SK-N-SH (cell line): Measurements from ENCODE around the gene ADIPOR2. TPM values are rescaled to one million over a fixed set of nuclear protein-coding genes. Genes with fewer than 3 reads are reported as not detected.

Source experiments
- CTCF ChIA-PET: fragments of 300-600, 350-600 bp; formaldehyde crosslinking; extraction: SDS; loops from one replicate; lab custom pipeline; 2021; lab: Yijun Ruan, JAX
- POLR2A ChIA-PET: fragments of 350-600 bp; sonication (Branson Sonifier 250); formaldehyde crosslinking; extraction: SDS; loops from one replicate; lab custom pipeline; 2020; ENCODE audit warnings: antibody characterized with exemption, inconsistent platforms; lab: Yijun Ruan, JAX
- DNase-seq: peaks from one replicate; pipeline ENCODE4 v3.0.0; 2012
- H2AFZ ChIP-seq: fragments of 200-600 bp; sonication (generic); 2 replicates; pipeline ENCODE4 v1.8.1; 2016; ENCODE audit warnings: antibody characterized with exemption, mild to moderate bottlenecking, low read depth
- H3F3A ChIP-seq: fragments of 200-600 bp; sonication (generic); replicated peaks from 2 replicates; pipeline ENCODE3; 2016; ENCODE audit warnings: antibody characterized with exemption, mild to moderate bottlenecking; ENCODE audit not compliant: insufficient read depth
- H3K27ac ChIP-seq, 2 experiments: fragments of 200-500 bp in 1 of 2; fragments of 200-600 bp in 1 of 2; sonication (Bioruptor generic) in 1 of 2; sonication (generic), shearing (Covaris generic) in 1 of 2; 2 replicates each; pipeline versions ENCODE4 v1.5.1 to v1.6.1; 2014 to 2016; ENCODE audit warnings: low read depth in 2 of 2, inconsistent platforms in 1 of 2, low read length in 1 of 2, mild to moderate bottlenecking in 1 of 2, mixed read lengths in 1 of 2
- H3K27me3 ChIP-seq: fragments of 200-600 bp; sonication (generic), shearing (Covaris generic); 2 replicates; pipeline ENCODE4 v1.6.1; 2016; ENCODE audit warnings: mixed run types; ENCODE audit not compliant: insufficient read depth
- H3K36me3 ChIP-seq, 2 experiments: fragments of 200-500 bp in 1 of 2; fragments of 200-600 bp in 1 of 2; sonication (Bioruptor generic) in 1 of 2; sonication (generic) in 1 of 2; replicated peaks in 1 of 2; 2 replicates each; pipeline versions ENCODE3 to v1.5.1; 2014 to 2016; ENCODE audit warnings: low read length in 1 of 2, mild to moderate bottlenecking in 1 of 2; ENCODE audit not compliant: insufficient read depth in 2 of 2, control insufficient read depth in 1 of 2
- H3K4me1 ChIP-seq, 2 experiments: fragments of 200-500 bp in 1 of 2; fragments of 200-600 bp in 1 of 2; sonication (Bioruptor generic) in 1 of 2; sonication (generic), shearing (Covaris generic) in 1 of 2; 2 replicates each; pipeline versions ENCODE4 v1.5.1 to v1.6.1; 2014 to 2016; ENCODE audit warnings: low read depth in 1 of 2, low read length in 1 of 2, mixed run types in 1 of 2; ENCODE audit not compliant: insufficient read depth in 2 of 2, control insufficient read depth in 1 of 2
- H3K4me2 ChIP-seq: fragments of 200-600 bp; sonication (generic), shearing (Covaris generic); 2 replicates; pipeline ENCODE4 v1.6.1; 2017; ENCODE audit warnings: mixed run types
- H3K4me3 ChIP-seq, 2 experiments: fragments of 200-500 bp in 1 of 2; fragments of 200-600 bp in 1 of 2; sonication (Bioruptor generic) in 1 of 2; sonication (generic), shearing (Covaris generic) in 1 of 2; 2 replicates each; pipeline versions ENCODE4 v1.5.1 to v1.8.1; 2014 to 2016; ENCODE audit warnings: low read depth in 2 of 2, inconsistent platforms in 1 of 2, low read length in 1 of 2, mild to moderate bottlenecking in 1 of 2, mixed read lengths in 1 of 2, moderate library complexity in 1 of 2
- H3K79me2 ChIP-seq: fragments of 200-600 bp; sonication (generic); 2 replicates; pipeline ENCODE4 v1.8.1; 2017; ENCODE audit warnings: mild to moderate bottlenecking; ENCODE audit not compliant: insufficient read depth
- H3K9ac ChIP-seq: fragments of 200-600 bp; sonication (generic); 2 replicates; pipeline ENCODE4 v1.6.1; 2017; ENCODE audit warnings: mixed run types
- H3K9me2 ChIP-seq: fragments of 200-600 bp; sonication (generic); 2 replicates; pipeline ENCODE4 v1.6.1; 2017; ENCODE audit warnings: mixed run types
- H3K9me3 ChIP-seq: fragments of 200-600 bp; sonication (generic); 2 replicates; pipeline ENCODE4 v1.6.1; 2017; ENCODE audit warnings: mixed run types, mild to moderate bottlenecking, moderate library complexity
- H4K20me1 ChIP-seq: fragments of 200-600 bp; sonication (generic); 2 replicates; pipeline ENCODE4 v1.6.1; 2017; ENCODE audit warnings: mild to moderate bottlenecking, mixed run types; ENCODE audit not compliant: insufficient read depth
- ELF1 ChIP-seq: IDR thresholded peaks from 2 replicates; pipeline ENCODE4 v1.4.0; 2012
- EP300 ChIP-seq, 2 experiments: IDR thresholded peaks; 2 replicates each; pipeline versions ENCODE4 v1.4.0 to v1.6.1; 2012; ENCODE audit warnings: borderline replicate concordance in 1 of 2, low read depth in 1 of 2, low read length in 1 of 2
- FOSL2 ChIP-seq: IDR thresholded peaks from 2 replicates; pipeline ENCODE4 v1.4.0; 2012; ENCODE audit warnings: low read depth, mild to moderate bottlenecking, moderate library complexity, borderline replicate concordance
- FOXJ3 ChIP-seq: sonication (generic); formaldehyde crosslinking; IDR thresholded peaks from 2 replicates; pipeline ENCODE4 v1.5.1; 2020; ENCODE audit warnings: mild to moderate bottlenecking, missing genetic modification reagents
- FOXM1 ChIP-seq: IDR thresholded peaks from 2 replicates; pipeline ENCODE4 v1.4.0; 2012; ENCODE audit warnings: low read depth, mild to moderate bottlenecking
- GABPA ChIP-seq: IDR thresholded peaks from 2 replicates; pipeline ENCODE4 v1.4.0; 2012; ENCODE audit warnings: low read depth, mild to moderate bottlenecking
- GATA2 ChIP-seq: sonication (generic); formaldehyde crosslinking; IDR thresholded peaks from 2 replicates; pipeline ENCODE4 v1.5.0; 2020; ENCODE audit warnings: mild to moderate bottlenecking, missing genetic modification reagents
- NFIC ChIP-seq: IDR thresholded peaks from 2 replicates; pipeline ENCODE4 v1.4.0; 2012; ENCODE audit warnings: borderline replicate concordance
- NRF1 ChIP-seq: IDR thresholded peaks from 2 replicates; pipeline ENCODE4 v1.6.1; 2012; ENCODE audit warnings: low read depth, mild to moderate bottlenecking, low read length
- POLR2AphosphoS5 ChIP-seq: IDR thresholded peaks from 2 replicates; pipeline ENCODE4 v1.6.1; 2012; ENCODE audit warnings: low read depth, low read length
- RXRA ChIP-seq: IDR thresholded peaks from 2 replicates; pipeline ENCODE4 v1.4.0; 2012; ENCODE audit warnings: low read depth, mild to moderate bottlenecking, borderline replicate concordance
- SIN3A ChIP-seq: IDR thresholded peaks from 2 replicates; pipeline ENCODE4 v1.6.1; 2012; ENCODE audit warnings: low read depth, mild to moderate bottlenecking, low read length, moderate library complexity, borderline replicate concordance
- SMC3 ChIP-seq: IDR thresholded peaks from 2 replicates; pipeline ENCODE4 v1.6.1; 2012; ENCODE audit warnings: low read depth, low read length, improper control_type of control experiment
- WGBS: methylation state at CpG from one replicate; pipeline ENCODE4 v1.1.6; 2017; ENCODE audit warnings: low lambda C conversion rate; 5-methylcytosine and 5-hydroxymethylcytosine counted together
- polyA plus RNA-seq, 3 experiments: library from polyadenylated mRNA; depleted of rRNA; stranded (reverse); fragments of >200 nt; gene quantifications; 2 replicates each; pipeline ENCODE4 v1.2.3, GENCODE V29; 2012
- TF ChIP-seq, protein P1 (sequence below): fragments of 150-350 bp; IDR thresholded peaks from 2 replicates; pipeline ENCODE4 v1.6.1; 2017; ENCODE audit warnings: antibody characterized with exemption, low read length, low read depth, borderline replicate concordance
- TF ChIP-seq, protein P2 (sequence below): IDR thresholded peaks from 2 replicates; pipeline ENCODE4 v1.6.1; 2012; ENCODE audit warnings: mild to moderate bottlenecking, low read depth, low read length, moderate library complexity
- TF ChIP-seq, protein P3 (sequence below): IDR thresholded peaks from 2 replicates; pipeline ENCODE4 v1.4.0; 2012; ENCODE audit warnings: low read depth, borderline replicate concordance

The ADIPOR2 gene
- polyA plus RNA-seq, 1 of the 3 experiments (the other 2 are of a cell fraction), result 17.1 TPM

DNA sequence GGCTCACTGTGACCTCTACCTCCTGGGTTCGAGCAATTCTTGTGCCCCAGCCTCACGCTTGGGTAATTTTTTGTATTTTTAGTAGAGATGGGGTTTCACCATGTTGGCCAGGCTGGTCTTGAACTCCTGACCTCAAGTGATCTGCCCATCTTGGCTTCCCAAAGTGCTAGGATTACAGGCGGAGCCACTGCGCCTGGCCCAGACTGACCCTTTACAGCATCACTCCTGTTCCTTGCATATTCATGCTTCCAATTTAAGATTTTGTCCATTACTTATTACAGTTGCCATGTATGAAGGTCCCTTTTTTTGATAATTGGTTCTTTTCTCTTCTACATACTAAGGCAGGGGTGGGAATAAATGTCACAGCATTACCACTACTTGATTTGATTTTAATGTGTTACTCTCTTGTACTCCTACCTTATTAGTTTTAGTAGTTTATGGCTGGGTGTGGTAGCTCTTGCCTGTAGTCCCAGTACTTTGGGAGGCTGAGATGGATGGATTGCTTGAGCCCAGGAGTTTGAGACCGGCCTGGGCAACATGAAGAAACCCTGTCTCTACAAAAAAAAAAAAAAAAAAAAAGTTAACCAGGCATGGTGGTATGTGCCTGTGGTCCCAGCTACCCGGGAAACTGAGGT is 46.9 kb downstream of the ADIPOR2 start:
- Histone ChIP-seq H3F3A (peaks cover 8% of the 10 kb centered on the region), H3K4me2 (no peak overlapping the region), H3K27ac (no peak overlapping the region), H3K9me3 (no peaks in the 10 kb centered on the region), H3K9ac (no peak overlapping the region), H2AFZ (no peak overlapping the region), H3K79me2 (peaks cover 89% of the 10 kb centered on the region), H3K4me1 (peaks cover 11 to 12% of the 10 kb centered on the region in 2 experiments; a peak in 3 of 4 replicates), H3K4me3 (no peak overlapping the region), H3K27me3 (no peaks in the 10 kb centered on the region), H3K9me2 (no peaks in the 10 kb centered on the region), H4K20me1 (peaks cover 5% of the 10 kb centered on the region), H3K36me3 (no peaks in the 10 kb centered on the region)
- no peak for DNase-seq
- no peak for TF ChIP-seq RXRA
- no peak for TF ChIP-seq FOSL2
- TF ChIP-seq, protein P1, sequence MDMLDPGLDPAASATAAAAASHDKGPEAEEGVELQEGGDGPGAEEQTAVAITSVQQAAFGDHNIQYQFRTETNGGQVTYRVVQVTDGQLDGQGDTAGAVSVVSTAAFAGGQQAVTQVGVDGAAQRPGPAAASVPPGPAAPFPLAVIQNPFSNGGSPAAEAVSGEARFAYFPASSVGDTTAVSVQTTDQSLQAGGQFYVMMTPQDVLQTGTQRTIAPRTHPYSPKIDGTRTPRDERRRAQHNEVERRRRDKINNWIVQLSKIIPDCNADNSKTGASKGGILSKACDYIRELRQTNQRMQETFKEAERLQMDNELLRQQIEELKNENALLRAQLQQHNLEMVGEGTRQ, result no peak
- no peak for TF ChIP-seq NRF1
- no peak for TF ChIP-seq SIN3A
- no peak for TF ChIP-seq GABPA
- no peak for TF ChIP-seq POLR2AphosphoS5
- no peak for TF ChIP-seq SMC3
- TF ChIP-seq FOXJ3 (CRISPR knock-in tag), result no peak
- TF ChIP-seq, protein P2, sequence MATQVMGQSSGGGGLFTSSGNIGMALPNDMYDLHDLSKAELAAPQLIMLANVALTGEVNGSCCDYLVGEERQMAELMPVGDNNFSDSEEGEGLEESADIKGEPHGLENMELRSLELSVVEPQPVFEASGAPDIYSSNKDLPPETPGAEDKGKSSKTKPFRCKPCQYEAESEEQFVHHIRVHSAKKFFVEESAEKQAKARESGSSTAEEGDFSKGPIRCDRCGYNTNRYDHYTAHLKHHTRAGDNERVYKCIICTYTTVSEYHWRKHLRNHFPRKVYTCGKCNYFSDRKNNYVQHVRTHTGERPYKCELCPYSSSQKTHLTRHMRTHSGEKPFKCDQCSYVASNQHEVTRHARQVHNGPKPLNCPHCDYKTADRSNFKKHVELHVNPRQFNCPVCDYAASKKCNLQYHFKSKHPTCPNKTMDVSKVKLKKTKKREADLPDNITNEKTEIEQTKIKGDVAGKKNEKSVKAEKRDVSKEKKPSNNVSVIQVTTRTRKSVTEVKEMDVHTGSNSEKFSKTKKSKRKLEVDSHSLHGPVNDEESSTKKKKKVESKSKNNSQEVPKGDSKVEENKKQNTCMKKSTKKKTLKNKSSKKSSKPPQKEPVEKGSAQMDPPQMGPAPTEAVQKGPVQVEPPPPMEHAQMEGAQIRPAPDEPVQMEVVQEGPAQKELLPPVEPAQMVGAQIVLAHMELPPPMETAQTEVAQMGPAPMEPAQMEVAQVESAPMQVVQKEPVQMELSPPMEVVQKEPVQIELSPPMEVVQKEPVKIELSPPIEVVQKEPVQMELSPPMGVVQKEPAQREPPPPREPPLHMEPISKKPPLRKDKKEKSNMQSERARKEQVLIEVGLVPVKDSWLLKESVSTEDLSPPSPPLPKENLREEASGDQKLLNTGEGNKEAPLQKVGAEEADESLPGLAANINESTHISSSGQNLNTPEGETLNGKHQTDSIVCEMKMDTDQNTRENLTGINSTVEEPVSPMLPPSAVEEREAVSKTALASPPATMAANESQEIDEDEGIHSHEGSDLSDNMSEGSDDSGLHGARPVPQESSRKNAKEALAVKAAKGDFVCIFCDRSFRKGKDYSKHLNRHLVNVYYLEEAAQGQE, result no peak
- TF ChIP-seq EP300 (IDR thresholded peaks at IDR 0.05; ENCODE audit: borderline replicate concordance in 1 of 2, low read depth in 1 of 2, low read length in 1 of 2), result no peak
- TF ChIP-seq, protein P3, sequence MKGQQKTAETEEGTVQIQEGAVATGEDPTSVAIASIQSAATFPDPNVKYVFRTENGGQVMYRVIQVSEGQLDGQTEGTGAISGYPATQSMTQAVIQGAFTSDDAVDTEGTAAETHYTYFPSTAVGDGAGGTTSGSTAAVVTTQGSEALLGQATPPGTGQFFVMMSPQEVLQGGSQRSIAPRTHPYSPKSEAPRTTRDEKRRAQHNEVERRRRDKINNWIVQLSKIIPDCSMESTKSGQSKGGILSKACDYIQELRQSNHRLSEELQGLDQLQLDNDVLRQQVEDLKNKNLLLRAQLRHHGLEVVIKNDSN, result no peak
- no peak for TF ChIP-seq FOXM1
- TF ChIP-seq NFIC, result no peak
- no peak for TF ChIP-seq GATA2 (CRISPR knock-in tag)
- no peak for TF ChIP-seq ELF1
- WGBS, result 91% methylated on average over 6 of the region's 6 CpGs
- CTCF ChIA-PET, result no interaction called here
- POLR2A ChIA-PET, result no interaction called here
